ENCODE measurements around the gene EP300.

The EP300 gene

GRCh38 chr22:41217553-41218157 lies 125.3 kb downstream of the EP300 start:
- TF ChIP-seq CTCF (IDR thresholded peaks at IDR 0.05) (no peak), ZFX (IDR thresholded peaks at IDR 0.05; ENCODE audit: borderline replicate concordance) (no peak)
- H3K27ac ChIP-seq, result no peak overlapping the region

DNA sequence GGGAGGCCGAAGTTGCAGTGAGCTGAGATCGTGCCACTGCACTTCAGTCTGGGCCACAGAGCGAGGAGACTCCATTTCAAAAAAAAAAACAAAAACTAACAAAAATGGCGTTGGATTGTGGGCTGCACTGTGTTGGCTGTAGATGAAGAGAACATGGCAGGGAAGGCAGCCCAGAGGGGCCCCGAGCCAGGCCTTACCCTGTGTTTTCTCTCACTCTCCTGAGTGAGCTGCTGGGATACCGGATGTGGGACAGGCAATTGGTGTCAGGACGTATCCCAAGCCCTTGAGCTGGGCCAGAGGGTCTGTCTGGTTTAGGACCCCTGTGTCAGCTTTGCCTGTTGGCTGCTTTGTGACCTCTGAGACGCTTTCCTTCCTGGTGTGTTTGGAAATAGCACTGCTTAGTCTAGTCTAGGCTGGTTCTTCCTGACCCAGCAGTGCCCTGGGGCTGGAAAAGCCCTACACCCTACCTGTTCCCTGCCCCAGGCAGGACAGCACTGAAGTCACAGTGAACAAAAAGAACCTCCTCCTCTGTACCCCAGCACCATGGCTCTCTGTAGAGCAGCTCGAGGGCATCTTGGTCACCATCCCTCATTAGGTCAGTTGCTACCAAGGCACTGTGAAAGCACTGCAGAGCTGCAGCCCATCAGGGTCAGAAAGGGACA lies 130.6 kb downstream of the EP300 start:
- no peak for TF ChIP-seq CTCF (IDR thresholded peaks at IDR 0.05)
- no peak for TF ChIP-seq ZFX (IDR thresholded peaks at IDR 0.05; ENCODE audit: borderline replicate concordance)
- H3K27ac ChIP-seq, result no peak overlapping the region

GRCh38 chr22:41223535-41223934 lies 131.1 kb downstream of the EP300 start:
- no peak overlapping the region for H3K27ac ChIP-seq
- TF ChIP-seq ZFX (IDR thresholded peaks at IDR 0.05; ENCODE audit: borderline replicate concordance), result no peak
- no peak for TF ChIP-seq CTCF (IDR thresholded peaks at IDR 0.05)

DNA sequence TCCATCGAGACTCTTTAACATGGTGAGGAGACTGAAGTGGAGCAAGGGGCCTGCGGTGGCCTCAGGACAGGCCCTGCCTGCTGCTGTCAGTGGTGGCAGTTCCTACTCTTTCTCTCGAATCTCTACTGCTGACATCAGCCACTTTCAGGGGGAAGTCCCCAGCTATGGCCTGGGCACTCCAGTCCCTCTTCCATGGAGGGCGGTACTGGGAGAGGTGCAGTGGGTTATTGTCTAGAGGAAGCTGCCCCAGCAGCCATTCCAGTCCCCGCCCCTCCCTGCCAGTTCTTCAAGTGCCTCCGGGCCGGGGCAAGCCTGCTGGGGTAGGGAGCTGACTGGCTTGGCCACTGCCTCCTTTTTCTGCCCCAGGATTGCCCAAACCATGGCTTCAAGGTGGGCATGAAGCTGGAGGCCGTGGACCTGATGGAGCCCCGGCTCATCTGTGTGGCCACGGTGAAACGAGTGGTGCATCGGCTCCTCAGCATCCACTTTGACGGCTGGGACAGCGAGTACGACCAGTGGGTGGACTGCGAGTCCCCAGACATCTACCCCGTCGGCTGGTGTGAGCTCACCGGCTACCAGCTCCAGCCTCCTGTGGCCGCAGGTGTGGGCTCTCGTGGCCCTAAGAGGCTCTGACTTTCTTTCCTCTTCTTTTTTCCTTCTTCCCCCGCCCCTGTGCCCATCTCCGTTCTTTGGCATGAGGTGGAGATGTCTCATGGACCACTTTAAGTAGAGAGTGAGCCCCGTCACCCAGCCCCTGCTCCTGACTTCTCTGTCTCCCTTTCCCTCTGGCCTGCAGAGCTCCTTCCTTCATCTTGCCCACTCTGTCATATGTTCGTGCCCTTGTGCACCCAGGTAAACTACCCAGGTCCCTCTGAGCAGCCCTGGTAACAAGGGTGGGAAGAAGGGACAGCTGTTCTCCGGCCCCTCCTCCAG lies 134.6 kb downstream of the EP300 start:
- no peak overlapping the region for H3K27ac ChIP-seq
- TF ChIP-seq CTCF (IDR thresholded peaks at IDR 0.05) (no peak), ZFX (IDR thresholded peaks at IDR 0.05; ENCODE audit: borderline replicate concordance) (no peak)

DNA sequence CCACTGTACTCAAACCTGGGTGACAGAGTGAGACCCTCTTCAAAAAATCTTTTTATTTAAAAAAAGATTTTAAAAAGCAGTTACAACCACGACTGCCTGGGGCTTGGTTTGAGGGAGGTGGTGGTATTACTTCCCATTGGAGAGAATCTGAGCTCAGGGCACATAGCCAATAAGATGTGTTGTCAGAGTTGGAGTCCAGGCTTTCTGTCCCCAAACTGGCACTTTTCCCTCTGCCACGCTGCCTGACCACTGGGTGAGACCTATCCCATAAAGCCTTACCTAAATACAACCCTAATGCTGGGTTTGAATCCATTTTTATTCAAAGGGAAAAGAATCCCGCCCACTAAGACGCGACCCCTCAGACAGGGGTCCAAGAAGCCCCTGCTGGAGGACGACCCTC lies 136.8 kb downstream of the EP300 start:
- no peak overlapping the region for H3K27ac ChIP-seq
- TF ChIP-seq ZFX (IDR thresholded peaks at IDR 0.05; ENCODE audit: borderline replicate concordance), result no peak
- no peak for TF ChIP-seq CTCF (IDR thresholded peaks at IDR 0.05)

Measured in 22Rv1 (cell line).